HepG2 (cell line): ENCODE measurements around the gene SLC29A1. TPM values are rescaled to one million over a fixed set of nuclear protein-coding genes. Genes with fewer than 3 reads are reported as not detected.

Experiments
- ARNT2 ChIP-seq: sonication (generic); formaldehyde crosslinking; IDR thresholded peaks from 2 replicates; pipeline ENCODE4 v1.8.0; 2022; ENCODE audit warnings: mild to moderate bottlenecking, low read depth, missing genetic modification reagents, moderate library complexity
- ETV5 ChIP-seq: IDR thresholded peaks from 2 replicates; pipeline ENCODE4 v1.6.1; 2018; ENCODE audit warnings: missing biosample characterization, missing genetic modification reagents, inconsistent platforms, borderline replicate concordance
- GATAD1 ChIP-seq: IDR thresholded peaks from 2 replicates; pipeline ENCODE4 v1.6.1; 2016; ENCODE audit warnings: missing genetic modification reagents, missing compliant biosample characterization
- GFI1 ChIP-seq: sonication (generic); formaldehyde crosslinking; IDR thresholded peaks from 2 replicates; pipeline ENCODE4 v1.5.0; 2020; ENCODE audit warnings: missing genetic modification reagents, mild to moderate bottlenecking, borderline replicate concordance
- HOMEZ ChIP-seq: IDR thresholded peaks from 2 replicates; pipeline ENCODE4 v1.6.1; 2016; ENCODE audit warnings: low read depth
- NR2F6 ChIP-seq, 2 experiments: IDR thresholded peaks; 2 replicates each; pipeline ENCODE4 v1.6.1; 2016; ENCODE audit warnings: antibody characterized with exemption in 1 of 2, mild to moderate bottlenecking in 1 of 2
- SMAD1 ChIP-seq: sonication (generic); formaldehyde crosslinking; IDR thresholded peaks from 2 replicates; pipeline ENCODE4 v1.4.0; 2020; ENCODE audit warnings: missing genetic modification reagents, low read depth, mild to moderate bottlenecking, borderline replicate concordance
- SP4 ChIP-seq: sonication (generic); formaldehyde crosslinking; IDR thresholded peaks from 2 replicates; pipeline ENCODE4 v1.8.1; 2023; ENCODE audit warnings: mild to moderate bottlenecking, missing genetic modification reagents
- TCF7L2 ChIP-seq: IDR thresholded peaks from 2 replicates; pipeline ENCODE4 v1.6.1; 2011; ENCODE audit warnings: mild to moderate bottlenecking, low read depth, low read length, moderate library complexity
- ZBTB44 ChIP-seq: sonication (generic); formaldehyde crosslinking; IDR thresholded peaks from 2 replicates; pipeline ENCODE4 v1.4.0; 2020; ENCODE audit warnings: missing genetic modification reagents
- ZNF276 ChIP-seq: sonication (generic); formaldehyde crosslinking; IDR thresholded peaks from 2 replicates; pipeline ENCODE4 v1.4.0; 2020; ENCODE audit warnings: mild to moderate bottlenecking, low read depth, missing genetic modification reagents
- ZNF546 ChIP-seq: sonication (generic); formaldehyde crosslinking; conservative IDR thresholded peaks from 2 replicates; pipeline ENCODE4 v1.8.1; 2023; ENCODE audit warnings: mild to moderate bottlenecking, missing genetic modification reagents
- ZNF629 ChIP-seq: sonication (generic); formaldehyde crosslinking; conservative IDR thresholded peaks from 2 replicates; pipeline ENCODE4 v1.5.0; 2020; ENCODE audit warnings: missing genetic modification reagents
- polyA plus RNA-seq, 8 experiments: library from polyadenylated mRNA; depleted of rRNA in 3 of 8; stranded (reverse) in 7 of 8; unstranded in 1 of 8; fragments of >200 nt; fragmentation: Illumina TruSeq in 4 of 8; extraction: Trizol in 4 of 8; gene quantifications; 2 replicates each; pipeline versions ENCODE4 v1.2.1 to v1.2.3, GENCODE V29; 2011 to 2016; ENCODE audit warnings: low read depth in 4 of 8, missing spikeins in 1 of 8, mixed read lengths in 1 of 8; ENCODE audit not compliant: insufficient read depth in 1 of 8
- total RNA-seq, 5 experiments: library from RNA; depleted of rRNA; stranded (reverse); fragments of >200 nt; fragmentation: Illumina TruSeq; extraction: Trizol; gene quantifications; 2 replicates each; pipeline ENCODE4 v1.2.3, GENCODE V29; 2016; ENCODE audit warnings: low read depth in 1 of 5
- TF ChIP-seq, protein P1 (sequence below): sonication (generic); formaldehyde crosslinking; IDR thresholded peaks from 2 replicates; pipeline ENCODE4 v1.4.0; 2020; ENCODE audit warnings: missing genetic modification reagents, low read depth, mild to moderate bottlenecking, borderline replicate concordance
- TF ChIP-seq, protein P2 (sequence below): sonication (generic); formaldehyde crosslinking; IDR thresholded peaks from 2 replicates; pipeline ENCODE4 v1.5.0; 2020; ENCODE audit warnings: mild to moderate bottlenecking, missing genetic modification reagents, borderline replicate concordance
- TF ChIP-seq, protein P3 (sequence below): sonication (generic); formaldehyde crosslinking; IDR thresholded peaks from 2 replicates; pipeline ENCODE4 v1.5.0; 2020; ENCODE audit warnings: mild to moderate bottlenecking, missing genetic modification reagents

SLC29A1 gene
- total and polyA plus RNA-seq, 2 of the 13 experiments (the other 11 are each of a cell fraction or from before 2014, with no cell fraction given) = 43.2 to 106 TPM

GRCh38 chr6:44192428-44193041 lies 30.9 kb upstream of the SLC29A1 start (continued):
- TF ChIP-seq, protein P1, sequence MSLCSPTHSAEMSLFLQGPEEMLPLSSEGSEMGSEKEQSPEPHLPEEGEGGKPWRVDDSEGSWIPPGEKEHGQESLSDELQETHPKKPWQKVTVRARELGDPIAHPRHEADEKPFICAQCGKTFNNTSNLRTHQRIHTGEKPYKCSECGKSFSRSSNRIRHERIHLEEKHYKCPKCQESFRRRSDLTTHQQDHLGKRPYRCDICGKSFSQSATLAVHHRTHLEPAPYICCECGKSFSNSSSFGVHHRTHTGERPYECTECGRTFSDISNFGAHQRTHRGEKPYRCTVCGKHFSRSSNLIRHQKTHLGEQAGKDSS (CRISPR knock-in tag) = no peak
- TF ChIP-seq ZNF629 = peak; percentile 32; the same call in 1 of the 2 replicates
- no peak for TF ChIP-seq SMAD1 (CRISPR knock-in tag)
- TF ChIP-seq SP4 = peak; percentile 30; the same call in 1 of the 2 replicates
- TF ChIP-seq ZNF276 = no peak
- TF ChIP-seq, protein P2, sequence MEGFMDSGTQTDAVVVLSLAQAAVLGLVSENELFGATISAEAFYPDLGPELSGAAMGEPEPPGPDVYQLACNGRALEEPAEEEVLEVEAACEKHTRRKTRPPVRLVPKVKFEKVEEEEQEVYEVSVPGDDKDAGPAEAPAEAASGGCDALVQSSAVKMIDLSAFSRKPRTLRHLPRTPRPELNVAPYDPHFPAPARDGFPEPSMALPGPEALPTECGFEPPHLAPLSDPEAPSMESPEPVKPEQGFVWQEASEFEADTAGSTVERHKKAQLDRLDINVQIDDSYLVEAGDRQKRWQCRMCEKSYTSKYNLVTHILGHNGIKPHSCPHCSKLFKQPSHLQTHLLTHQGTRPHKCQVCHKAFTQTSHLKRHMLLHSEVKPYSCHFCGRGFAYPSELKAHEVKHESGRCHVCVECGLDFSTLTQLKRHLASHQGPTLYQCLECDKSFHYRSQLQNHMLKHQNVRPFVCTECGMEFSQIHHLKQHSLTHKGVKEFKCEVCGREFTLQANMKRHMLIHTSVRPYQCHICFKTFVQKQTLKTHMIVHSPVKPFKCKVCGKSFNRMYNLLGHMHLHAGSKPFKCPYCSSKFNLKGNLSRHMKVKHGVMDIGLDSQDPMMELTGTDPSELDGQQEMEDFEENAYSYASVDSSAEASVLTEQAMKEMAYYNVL (CRISPR knock-in tag) = peak; percentile 57; the same call in 1 of the 2 replicates
- TF ChIP-seq HOMEZ (CRISPR knock-in tag) = peak; percentile 32; the same call in 1 of the 2 replicates
- no peak for TF ChIP-seq NR2F6 (IDR thresholded peaks at IDR 0.05)
- TF ChIP-seq NR2F6 (CRISPR knock-in tag; IDR thresholded peaks at IDR 0.05) = no peak
- TF ChIP-seq, protein P3, sequence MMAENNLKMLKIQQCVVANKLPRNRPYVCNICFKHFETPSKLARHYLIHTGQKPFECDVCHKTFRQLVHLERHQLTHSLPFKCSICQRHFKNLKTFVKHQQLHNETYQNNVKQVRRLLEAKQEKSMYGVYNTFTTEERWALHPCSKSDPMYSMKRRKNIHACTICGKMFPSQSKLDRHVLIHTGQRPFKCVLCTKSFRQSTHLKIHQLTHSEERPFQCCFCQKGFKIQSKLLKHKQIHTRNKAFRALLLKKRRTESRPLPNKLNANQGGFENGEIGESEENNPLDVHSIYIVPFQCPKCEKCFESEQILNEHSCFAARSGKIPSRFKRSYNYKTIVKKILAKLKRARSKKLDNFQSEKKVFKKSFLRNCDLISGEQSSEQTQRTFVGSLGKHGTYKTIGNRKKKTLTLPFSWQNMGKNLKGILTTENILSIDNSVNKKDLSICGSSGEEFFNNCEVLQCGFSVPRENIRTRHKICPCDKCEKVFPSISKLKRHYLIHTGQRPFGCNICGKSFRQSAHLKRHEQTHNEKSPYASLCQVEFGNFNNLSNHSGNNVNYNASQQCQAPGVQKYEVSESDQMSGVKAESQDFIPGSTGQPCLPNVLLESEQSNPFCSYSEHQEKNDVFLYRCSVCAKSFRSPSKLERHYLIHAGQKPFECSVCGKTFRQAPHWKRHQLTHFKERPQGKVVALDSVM (CRISPR knock-in tag) = no peak
- TF ChIP-seq GATAD1 = peak; percentile 21; the same call in 1 of the 2 replicates
- TF ChIP-seq ETV5 = no peak
- no peak for TF ChIP-seq ARNT2 (CRISPR knock-in tag)
- TF ChIP-seq TCF7L2 = no peak
- TF ChIP-seq ZBTB44 (CRISPR knock-in tag) = no peak
- peak; percentile 33; the same call in 1 of the 2 replicates for TF ChIP-seq GFI1
- TF ChIP-seq ZNF546 = no peak
